ENCODE results near the gene SLC9C1. TPM values are rescaled to one million over a fixed set of nuclear protein-coding genes. Genes with fewer than 3 reads are reported as not detected.
A peak's percentile ranks its signal among the peaks of the same experiment; 100 is the strongest.

SLC9C1 gene
- total RNA-seq, 1 experiment from 2014 or later, result not detected

GRCh38 chr3:112333381-112334317 lies 39.6 kb upstream of the SLC9C1 start:
- CTCF ChIA-PET, result interaction anchor here (0.5 kb wide), 1 partner anchor 851 kb away, joined by 4 read pairs; no protein-coding TSS in a partner anchor
- Mint-ChIP-seq H3K36me3 (ENCODE audit: insufficient read depth, unreplicated experiment) (no peaks in the 10 kb centered on the region), H3K4me1 (ENCODE audit: low read depth, unreplicated experiment) (no peaks in the 10 kb centered on the region), H3K4me3 (ENCODE audit: low read depth, unreplicated experiment) (peak overlapping the region; percentile 63), H3K9me3 (ENCODE audit: low read depth, unreplicated experiment) (no peaks in the 10 kb centered on the region), H3K27me3 (ENCODE audit: unreplicated experiment) (peaks cover 14% of the 10 kb centered on the region), H3K27ac (ENCODE audit: unreplicated experiment) (no peak overlapping the region)
- intact Hi-C loops (cut with micrococcal nuclease; ENCODE audit: unreplicated experiment), result no loop called here
- BruUV-seq (replicated peaks), result no TSS peak
- no peak for DNase-seq
- TF ChIP-seq CTCF (IDR thresholded peaks at IDR 0.05; ENCODE audit: unreplicated experiment), result no peak

GRCh38 chr3:112333002-112333380 lies 39.0 kb upstream of the SLC9C1 start, which contains the start of gene CD200:
CD200 (plus strand) TSS chr3:112333156; CDS start chr3:112333213, 57 bp downstream.
- Mint-ChIP-seq H3K4me3 (ENCODE audit: low read depth, unreplicated experiment) (peak within 1 kb of the TSS; percentile 63), H3K9me3 (ENCODE audit: low read depth, unreplicated experiment) (no peaks in the 10 kb centered on the region), H3K36me3 (ENCODE audit: insufficient read depth, unreplicated experiment) (no peaks in the 10 kb centered on the region), H3K27ac (ENCODE audit: unreplicated experiment) (no peak within 1 kb of the TSS), H3K4me1 (ENCODE audit: low read depth, unreplicated experiment) (no peaks in the 10 kb centered on the region), H3K27me3 (ENCODE audit: unreplicated experiment) (peaks cover 14% of the 10 kb centered on the region)
- no peak for TF ChIP-seq CTCF (IDR thresholded peaks at IDR 0.05; ENCODE audit: unreplicated experiment)
- CTCF ChIA-PET, result no interaction called here
- no TSS peak for BruUV-seq (replicated peaks)
- intact Hi-C loops (cut with micrococcal nuclease; ENCODE audit: unreplicated experiment), result no loop called here
- peak; percentile 24 for DNase-seq

- no peaks in the 10 kb centered on the region for H3K9me3 Mint-ChIP-seq (ENCODE audit: low read depth, unreplicated experiment)
- no peaks in the 10 kb centered on the region for H3K36me3 Mint-ChIP-seq (ENCODE audit: insufficient read depth, unreplicated experiment)
- CTCF ChIA-PET, result interaction anchor here (0.6 kb wide), 1 partner anchor 9 kb away, joined by 7 read pairs; no protein-coding TSS in a partner anchor
- no TSS peak for BruUV-seq (replicated peaks)
- no peak for DNase-seq
- peaks cover 14% of the 10 kb centered on the region for H3K27me3 Mint-ChIP-seq (ENCODE audit: unreplicated experiment)
- H3K4me1 Mint-ChIP-seq (ENCODE audit: low read depth, unreplicated experiment), result no peaks in the 10 kb centered on the region
- intact Hi-C loops (cut with micrococcal nuclease; ENCODE audit: unreplicated experiment), result no loop called here
- no peak overlapping the region for H3K27ac Mint-ChIP-seq (ENCODE audit: unreplicated experiment)
- no peak for TF ChIP-seq CTCF (IDR thresholded peaks at IDR 0.05; ENCODE audit: unreplicated experiment)
- H3K4me3 Mint-ChIP-seq (ENCODE audit: low read depth, unreplicated experiment), result no peak overlapping the region
Measured at GRCh38 chr3:112331851-112332250, 37.8 kb upstream of the SLC9C1 start.

DNA sequence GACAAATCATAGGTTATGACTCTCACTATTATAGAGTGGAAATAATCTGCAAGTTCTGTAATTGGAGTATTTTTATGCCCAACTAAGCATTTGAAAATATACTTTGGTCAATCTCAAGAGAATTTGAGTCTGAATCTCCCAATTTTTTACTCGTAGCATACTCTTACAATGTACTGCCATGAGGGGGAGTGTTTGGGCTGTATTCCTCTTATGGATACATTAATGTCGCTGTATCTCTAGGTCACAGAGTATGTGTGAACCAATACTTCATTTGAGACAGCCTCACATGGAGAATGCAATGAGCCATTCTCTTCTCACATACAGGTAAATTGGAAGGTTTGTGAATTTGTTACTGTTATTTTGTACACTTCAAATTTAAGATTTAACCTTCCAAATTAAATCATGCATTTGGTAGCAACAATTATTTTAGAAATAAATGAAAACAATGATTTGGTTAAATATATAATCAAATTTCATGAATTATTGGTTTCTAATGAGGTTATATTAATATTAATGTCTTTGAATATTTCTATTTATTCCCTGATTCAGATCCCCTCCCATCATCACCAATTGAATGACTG lies 33.4 kb upstream of the SLC9C1 start:
- Mint-ChIP-seq H3K4me1 (ENCODE audit: low read depth, unreplicated experiment) (peaks cover 1% of the 10 kb centered on the region), H3K9me3 (ENCODE audit: low read depth, unreplicated experiment) (no peaks in the 10 kb centered on the region), H3K27me3 (ENCODE audit: unreplicated experiment) (no peaks in the 10 kb centered on the region), H3K27ac (ENCODE audit: unreplicated experiment) (no peak overlapping the region), H3K36me3 (ENCODE audit: insufficient read depth, unreplicated experiment) (no peaks in the 10 kb centered on the region), H3K4me3 (ENCODE audit: low read depth, unreplicated experiment) (no peak overlapping the region)
- DNase-seq, result peak; percentile 40
- CTCF ChIA-PET, result no interaction called here
- BruUV-seq (replicated peaks), result no TSS peak
- TF ChIP-seq CTCF (IDR thresholded peaks at IDR 0.05; ENCODE audit: unreplicated experiment), result no peak
- intact Hi-C loops (cut with micrococcal nuclease; ENCODE audit: unreplicated experiment), result loop anchor here (1.0 to 10.0 kb wide), 3 partner anchors 192 to 205 kb away; partner anchors contain the start of gene GCSAM

Measured in Calu3 (cell line).